GM20431 (cell line): ENCODE data around the gene CDK14.
"Not testable (repeated sequence)": the region's sequence is repeated elsewhere in the genome, so short reads cannot be mapped to it uniquely, and the experiment has no call there.

Source experiments
- in situ Hi-C: fragments of 300-500 bp; cut with MseI, MboI; formaldehyde crosslinking; loops from one replicate; pipeline ENCODE4 v1.15.0; 2020; ENCODE audit warnings: low sequenced_read_pairs; ENCODE audit not compliant: unreplicated experiment

CDK14 gene

DNA sequence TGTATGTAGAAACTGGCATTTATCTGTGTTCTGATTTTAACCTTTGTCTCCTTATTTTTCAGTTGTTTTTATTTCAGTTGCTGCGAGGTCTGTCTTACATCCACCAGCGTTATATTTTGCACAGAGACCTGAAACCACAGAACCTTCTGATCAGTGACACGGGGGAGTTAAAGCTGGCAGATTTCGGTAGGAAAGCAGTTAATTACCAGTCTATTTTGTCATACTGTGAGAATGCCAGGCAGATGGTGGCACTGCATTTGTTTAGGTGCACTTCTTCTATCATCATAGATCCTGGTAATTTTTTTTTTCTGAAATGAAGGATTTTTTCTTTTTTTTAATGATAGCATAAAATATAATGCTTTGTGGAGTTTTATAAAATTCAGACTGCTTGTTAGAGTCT is 321.4 kb downstream of the CDK14 start:
- in situ Hi-C loops = no loop called here

DNA sequence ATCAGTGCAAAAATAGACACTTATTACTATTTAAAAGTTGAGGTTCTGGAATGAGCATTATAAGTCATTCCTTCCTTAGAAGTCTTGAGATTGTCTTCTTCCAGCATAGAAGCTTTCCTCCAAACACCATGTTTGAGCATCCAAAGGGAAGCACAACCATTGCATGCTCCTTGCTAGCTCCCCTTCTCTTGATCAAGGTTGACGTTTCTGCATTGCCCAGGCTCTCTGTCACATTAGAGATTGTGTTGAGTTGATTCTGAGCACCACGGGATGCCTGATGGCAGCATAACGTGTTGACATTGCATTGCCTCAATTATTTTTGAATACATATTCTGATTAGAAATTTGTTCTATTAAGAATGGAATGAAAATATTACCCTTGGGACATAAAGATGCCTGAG is 322.2 kb downstream of the CDK14 start:
- in situ Hi-C loops = no loop called here

DNA sequence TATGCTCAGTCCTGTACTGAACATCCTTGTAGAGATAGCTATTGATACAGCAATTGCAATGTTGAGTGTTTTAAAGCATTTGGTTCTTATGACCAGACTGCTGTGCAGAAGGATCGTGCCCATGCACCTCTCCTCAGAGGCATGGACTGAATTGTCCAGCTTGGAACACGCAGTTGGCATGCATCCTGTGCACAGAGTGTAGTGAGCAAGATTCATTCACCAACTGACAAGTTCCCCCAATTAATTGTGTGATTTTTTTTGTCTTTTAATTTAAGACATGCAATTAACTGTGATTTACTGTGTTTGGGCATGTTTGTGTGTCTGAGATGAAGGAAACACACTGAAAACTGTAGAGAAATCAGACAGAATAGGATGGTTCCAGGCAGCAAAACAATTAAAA is 323.7 kb downstream of the CDK14 start:
- in situ Hi-C loops = no loop called here

DNA sequence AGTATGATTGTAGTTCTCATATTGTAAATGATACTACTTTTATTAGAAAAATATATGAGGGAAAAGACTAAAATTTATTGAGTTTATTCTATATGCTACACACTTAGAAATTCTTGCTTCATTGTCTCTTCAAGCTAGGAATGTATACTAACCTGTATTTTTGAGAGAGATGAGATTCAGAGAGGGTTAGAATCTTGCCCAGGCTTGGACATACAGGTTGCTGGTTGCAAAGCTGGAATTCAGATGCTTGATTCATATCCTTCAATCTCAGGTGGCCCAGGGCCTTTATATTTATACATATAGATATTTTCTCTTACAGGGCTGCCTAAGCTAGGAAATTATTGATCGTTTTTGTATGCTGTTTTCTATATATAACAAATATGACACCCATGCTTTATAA is 324.2 kb downstream of the CDK14 start:
- in situ Hi-C loops = no loop called here

DNA sequence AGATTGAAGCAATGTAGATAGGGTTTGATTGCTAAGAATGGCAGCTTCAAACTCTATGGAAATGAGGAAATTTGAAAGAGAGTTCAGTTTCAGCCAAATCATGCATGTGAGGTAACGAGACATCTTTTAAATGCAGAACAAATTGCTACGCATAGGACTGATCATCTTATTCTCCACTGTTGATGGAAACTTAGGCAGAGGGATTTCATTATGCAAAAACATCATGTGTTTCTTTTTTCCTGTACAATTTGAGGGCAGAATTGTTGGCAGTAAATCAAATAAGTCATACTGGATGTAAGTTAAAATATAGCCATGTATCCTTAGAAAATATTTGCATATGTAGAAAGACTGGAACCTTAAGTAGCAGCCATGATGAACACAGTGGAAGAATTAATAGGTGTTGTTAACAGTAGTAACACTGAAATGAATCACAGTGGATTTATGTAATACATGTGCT is 327.4 kb downstream of the CDK14 start:
- in situ Hi-C loops = no loop called here

DNA sequence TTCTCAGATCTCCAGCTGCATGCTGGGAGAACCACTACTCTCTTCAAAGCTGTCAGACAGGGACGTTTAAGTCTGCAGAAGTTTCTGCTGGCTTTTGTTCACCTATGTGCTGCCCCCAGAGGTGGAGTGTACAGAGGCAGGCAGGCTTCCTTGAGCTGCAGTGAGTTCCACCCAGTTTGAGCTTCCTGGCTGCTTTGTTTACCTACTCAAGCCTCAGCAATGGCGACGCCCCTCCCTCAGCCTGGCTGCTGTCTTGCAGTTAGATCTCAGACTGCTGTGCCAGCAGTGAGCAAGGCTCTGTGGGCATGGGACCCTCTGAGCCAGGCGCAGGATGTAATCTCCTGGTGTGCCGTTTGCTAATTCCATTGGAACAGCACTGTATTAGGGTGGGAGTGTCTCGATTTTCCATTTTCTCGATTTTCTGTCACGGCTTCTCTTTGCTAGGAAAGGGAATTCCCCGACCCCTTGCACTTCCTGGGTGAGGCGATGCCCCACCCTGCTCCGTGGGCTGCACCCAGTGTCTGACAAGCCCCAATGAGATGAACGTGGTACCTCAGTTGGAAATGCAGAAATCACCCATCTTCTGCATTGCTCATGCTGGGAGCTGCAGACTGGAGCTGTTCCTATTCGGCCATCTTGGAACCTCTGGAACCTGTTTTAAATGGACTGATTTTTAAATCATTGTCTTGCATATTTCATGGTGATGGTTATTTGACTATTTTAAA is 332.7 kb downstream of the CDK14 start:
- in situ Hi-C loops = not testable (repeated sequence)

DNA sequence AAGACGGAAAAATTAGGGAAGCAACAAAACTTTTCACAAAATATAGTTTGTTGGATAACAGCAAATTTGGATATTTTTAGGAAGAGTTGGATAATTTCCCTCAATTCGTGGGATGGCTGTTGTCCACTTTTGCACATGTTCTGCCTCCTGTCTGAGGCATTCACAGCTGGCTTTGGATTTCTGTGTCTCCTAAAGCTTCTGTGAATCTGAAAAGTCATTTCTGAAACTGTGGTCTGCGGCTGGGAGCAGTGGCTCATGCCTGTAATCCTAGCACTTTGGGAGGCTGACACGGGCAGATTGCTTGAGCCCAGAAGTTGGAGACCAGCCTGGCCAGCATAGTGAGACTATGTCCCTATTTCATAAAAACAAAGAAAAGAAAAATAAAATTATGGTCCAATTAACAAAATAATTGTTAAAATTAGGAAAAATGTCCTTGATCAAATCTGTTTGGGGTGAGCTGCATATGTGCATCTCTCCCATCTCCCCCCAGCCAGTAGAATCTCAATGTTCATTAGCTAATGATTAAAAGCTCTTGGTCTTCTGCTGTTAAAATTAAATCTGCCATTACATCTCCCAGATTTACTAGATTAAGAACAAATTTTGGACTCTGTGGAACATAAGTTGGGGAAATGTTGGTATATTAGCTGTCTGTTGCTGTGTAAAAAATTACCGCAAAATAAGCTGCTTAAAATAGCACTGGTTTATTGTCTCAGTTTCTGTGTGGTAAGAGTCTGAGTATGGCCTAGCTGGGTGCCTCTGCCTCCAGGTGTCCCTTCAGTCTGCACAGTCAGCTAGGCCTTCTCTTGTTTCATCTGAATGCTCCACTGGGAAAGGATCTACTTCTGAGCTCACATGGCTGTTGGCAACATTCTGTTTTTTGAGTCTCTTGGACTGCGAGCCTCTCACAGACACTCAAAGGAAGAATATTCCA is 336.1 kb downstream of the CDK14 start:
- in situ Hi-C loops = no loop called here

DNA sequence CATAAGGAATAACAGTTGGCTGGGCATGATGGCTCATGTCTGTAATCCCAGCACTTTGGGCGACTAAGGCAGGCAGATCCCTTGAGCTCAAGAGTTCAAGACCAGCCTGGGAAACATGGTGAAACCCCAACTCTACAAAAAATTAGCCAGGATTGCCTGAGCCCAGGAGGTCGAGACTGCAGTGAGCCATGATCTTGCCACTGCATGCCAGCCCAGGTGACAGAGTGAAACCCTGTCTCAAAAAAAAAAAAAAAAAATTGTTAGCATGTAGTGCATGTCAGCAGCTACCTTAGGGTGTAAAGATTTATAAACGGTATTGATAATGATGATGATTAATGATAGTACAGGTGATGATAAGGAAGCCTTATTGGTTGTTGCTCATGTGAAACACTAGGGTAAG is 336.9 kb downstream of the CDK14 start:
- in situ Hi-C loops = no loop called here

DNA sequence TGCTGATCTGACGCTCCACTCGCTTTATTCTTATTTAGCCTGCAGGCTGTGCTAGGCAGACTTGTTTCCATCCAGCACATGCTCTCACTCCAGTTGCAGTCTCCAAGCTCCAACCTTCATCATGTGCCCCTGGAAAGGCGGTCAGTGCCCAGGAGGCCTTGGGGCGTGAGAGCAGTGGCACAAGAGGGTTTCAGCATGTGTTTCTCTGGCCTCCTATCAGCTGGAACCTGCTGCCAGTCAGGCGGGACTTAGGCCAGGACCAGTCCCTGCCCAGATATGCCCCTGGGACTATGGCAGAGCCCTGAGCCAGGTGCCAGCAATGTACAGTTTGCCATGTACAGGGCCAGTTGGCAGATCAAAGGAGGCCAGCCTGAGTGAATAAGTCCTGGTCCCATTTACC is 337.9 kb downstream of the CDK14 start:
- in situ Hi-C loops = no loop called here

DNA sequence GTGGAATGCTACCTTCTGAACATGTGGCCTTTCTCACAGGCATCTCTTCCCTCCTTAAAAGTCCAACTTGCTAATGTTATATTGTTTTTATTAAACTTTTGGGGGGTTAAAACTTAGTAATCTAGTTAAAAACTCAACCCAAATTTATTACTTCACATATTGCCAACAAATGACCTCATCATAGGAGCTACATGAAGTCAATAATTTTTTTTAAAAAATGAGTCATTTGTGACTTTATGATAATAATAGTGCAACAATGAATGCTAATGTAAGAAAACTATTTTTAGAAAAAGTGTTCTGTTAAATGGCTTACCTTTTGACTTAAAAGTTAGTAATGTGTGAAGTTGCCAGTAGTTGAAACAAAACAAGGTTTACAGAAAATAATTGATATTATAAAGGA is 342.2 kb downstream of the CDK14 start:
- in situ Hi-C loops = no loop called here

DNA sequence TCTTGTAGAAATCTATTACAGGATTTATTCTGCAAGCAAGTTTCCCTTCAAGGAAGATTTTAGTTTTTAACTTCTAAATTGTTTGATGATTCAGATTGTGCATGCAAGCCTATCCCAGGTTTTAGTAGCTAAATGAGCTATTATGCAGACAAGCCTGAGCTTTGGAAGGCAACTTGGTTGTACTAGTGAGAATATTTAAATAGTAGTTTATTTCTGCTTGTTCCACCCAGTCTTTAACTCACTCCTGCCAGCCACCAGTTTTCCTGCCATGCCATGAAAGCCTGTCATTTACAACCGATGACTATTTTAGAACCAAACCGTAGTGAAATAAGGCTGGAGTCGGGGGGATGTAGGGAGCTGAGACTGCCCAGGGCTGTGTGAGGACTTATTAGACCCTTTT is 343.5 kb downstream of the CDK14 start:
- in situ Hi-C loops = no loop called here

DNA sequence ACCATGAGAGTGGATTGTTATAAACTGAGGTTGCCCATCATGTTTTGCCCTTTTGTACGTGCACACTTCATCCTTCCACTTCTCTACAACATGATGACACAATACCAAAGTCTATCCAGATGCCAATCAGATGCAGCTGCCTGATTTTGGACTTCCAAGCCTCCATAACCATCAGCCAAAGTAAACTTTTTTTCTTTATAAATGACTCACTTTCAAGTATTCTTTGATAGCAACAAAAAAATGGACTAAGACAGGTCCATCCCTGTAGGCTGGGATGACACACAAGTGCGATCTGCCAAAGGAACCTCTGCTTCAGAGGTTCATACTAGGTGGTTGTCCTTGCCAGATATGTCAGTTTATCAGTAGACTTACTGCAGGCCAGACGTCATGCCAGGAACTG is 347.9 kb downstream of the CDK14 start:
- in situ Hi-C loops = no loop called here

DNA sequence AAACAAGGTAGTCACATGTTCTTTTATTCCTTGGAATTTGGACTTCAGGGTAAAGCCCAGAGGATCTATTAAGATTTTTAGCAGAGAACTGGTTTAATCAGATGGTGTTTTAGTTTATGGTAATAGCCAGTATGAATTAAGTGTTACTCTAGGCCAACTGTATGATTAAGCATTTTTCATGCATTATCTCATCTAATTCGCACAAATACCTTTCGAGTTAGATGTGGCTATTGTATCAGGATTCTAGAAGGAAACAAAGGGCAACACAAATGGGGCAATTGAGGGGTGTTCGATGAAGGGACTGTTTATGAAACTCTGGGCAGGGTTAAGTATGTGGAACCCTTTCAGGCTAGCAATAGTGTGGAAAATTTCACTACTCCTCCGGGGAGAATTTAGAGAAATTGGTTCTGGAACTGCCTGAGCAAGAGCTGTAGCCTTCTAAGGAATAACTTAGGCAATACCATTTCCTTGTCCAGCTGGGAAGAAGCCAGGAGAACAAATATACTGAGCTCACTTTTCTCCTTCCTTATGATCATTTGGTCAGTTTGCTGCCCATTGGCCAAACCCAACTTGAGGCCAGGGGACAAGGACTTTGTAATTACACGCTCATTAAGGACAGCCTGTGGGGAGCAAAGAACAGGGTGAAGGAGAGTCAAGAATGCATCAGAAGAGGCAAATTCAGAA is 349.1 kb downstream of the CDK14 start:
- in situ Hi-C loops = no loop called here

DNA sequence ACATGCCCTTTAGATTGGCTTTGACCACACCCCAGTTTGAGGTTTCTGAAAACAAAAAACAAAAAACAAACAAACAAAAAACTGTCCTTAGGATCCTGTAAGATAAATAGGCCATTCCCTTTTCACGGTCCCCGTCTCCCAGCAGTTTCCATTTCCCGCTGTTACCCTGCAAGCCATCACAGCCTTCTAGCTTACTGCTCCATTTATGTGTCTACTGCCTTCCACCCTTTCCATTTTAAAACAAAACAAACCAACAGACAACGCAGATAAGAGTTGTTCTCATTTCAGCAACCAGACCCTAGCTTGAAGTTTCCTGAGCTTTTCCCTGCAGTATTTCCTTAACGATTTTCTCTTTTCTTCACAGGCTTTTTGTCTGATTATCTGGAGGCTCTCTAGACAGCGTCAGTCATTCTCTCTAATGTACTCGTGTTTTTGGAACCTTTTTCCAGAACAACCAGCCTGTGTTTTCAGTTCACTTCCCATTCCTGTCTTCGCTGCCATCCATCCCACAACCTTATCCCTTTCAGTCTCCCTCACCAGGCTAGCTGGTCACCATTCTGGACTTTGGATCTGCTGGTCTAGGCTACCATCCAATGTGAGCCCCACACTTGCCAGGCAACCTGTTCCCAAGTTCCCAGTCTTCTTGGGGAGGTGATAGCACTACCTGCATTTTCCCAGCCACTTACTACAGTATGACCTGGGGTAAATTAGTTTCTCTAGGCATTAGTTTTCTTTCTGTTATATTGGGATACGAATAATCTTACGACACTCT is 350.8 kb downstream of the CDK14 start:
- in situ Hi-C loops = no loop called here

DNA sequence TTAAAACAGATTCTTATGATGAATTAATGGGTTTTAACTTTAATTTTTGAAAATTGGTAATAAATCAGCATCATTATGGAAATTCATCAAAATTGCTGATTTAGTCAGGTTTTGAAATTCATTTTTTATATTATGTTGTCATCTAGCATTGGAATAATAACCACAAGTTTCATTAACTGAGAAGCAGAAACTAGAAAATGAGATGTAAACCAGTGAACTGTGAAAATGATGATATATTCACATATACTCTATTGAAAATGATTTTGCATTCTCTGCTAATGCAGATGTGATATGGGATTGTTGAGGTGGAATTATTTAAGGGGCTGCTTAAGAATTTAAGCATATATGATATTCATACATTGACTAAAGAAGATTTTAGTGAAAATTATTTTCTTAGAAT is 352.0 kb downstream of the CDK14 start:
- in situ Hi-C loops = no loop called here

DNA sequence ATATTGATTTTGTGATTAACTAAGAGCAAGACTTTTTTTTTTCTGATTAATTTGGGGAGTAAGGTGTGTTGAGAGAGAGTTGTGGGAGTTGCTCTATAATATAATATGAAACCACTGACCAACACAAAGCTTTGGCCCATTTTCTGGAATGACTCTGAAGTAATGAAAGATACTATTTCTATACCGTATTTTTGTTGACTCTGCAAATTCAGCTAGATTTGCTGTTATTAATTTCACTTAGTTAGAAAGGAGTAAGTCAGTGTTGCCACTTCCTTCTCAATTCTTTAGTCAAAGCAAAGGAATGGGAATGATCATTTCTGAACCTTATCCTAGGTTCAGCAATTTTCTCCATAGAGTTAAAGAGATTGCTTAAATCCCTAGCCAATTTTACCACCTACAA is 355.1 kb downstream of the CDK14 start:
- in situ Hi-C loops = no loop called here

DNA sequence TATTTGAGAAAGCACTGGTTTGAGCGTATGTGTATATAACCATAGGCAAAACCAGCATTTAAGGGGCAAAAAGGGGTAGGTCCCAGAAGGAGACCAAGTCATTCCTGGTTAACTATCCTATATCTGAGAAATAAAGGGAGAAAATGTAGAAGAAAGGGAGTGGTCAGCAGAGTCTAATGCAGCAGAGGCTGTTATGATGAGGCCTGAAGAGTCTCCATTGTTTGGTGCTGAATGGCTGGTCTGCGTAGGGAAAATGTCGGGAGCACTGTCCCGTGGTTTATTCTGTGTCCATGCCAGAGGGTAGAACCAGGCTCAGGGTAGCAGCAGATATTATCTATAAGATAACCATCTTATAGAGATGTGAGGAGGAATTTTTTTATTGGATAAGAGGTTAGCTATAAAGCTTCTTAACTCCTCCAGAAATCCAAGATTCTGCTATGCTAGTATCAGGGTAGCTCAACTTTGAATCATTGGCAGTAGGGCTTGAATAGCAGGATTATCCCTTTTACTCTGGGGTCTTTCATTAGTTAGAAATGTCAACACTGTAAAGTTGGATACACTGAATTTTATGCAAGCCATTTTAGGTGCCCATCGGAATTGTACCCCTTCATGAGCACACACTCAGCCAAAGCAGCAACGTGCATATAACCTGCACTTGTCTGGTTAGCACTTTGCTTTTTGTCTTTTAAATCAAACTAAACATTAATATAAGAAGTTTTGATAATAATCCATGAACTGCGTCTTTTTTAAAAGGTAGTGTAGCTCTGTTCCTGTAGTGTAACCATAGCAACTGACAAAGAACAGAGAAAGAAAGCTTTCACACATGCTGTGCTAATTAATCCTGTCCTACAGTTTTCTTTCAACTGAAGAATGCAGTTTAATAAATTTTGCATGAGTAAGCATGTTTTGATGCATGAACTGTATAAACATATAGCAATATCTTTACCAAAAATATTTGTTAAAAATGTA is 356.1 kb downstream of the CDK14 start:
- in situ Hi-C loops = no loop called here

DNA sequence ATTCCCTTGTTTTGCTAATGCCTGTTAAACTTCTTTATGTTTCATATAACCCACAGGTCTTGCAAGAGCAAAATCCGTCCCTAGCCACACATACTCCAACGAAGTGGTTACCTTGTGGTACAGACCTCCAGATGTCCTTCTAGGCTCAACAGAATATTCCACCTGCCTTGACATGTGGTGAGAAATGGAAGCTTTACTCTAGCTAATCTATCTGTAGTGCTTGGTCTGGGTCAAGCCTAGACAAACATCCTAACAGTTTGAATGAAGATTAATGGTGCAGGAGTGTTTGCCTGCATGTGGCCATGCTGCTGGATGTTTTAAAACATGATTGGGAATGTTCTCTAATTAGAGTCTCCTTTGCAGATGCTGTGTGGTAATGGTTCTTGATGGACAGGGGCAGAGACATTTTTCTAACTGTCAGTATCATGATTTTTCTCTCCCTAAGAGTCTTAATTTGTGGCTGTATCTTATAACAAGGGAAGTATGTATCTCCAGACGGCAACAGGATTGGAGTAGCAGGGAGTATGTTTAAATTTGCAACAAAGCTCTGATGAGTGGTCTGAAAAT is 359.6 kb downstream of the CDK14 start:
- in situ Hi-C loops = no loop called here

DNA sequence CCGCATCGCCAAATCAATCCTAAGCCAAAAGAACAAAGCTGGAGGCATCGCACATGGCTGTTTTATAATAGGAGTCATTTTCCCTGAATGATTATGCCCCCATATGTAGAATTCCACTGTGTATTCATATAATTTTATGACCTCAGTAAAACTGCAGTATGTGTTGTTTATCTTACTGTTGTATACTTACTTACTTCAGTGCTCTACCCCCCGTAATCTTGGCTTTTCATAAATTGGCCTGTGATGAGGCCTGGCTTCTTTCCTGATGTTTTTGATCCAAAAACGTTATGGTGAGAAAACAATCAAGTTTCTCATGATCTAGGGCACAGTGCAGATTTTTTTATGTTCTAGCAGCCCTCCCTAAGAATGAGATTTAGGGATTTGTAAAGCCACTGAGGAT is 361.8 kb downstream of the CDK14 start:
- in situ Hi-C loops = no loop called here
